Medulla oblongata (tissue), 1 donor: Measurements from ENCODE around the gene FAM216B.
"Not testable (repeated sequence)": the region's sequence is repeated elsewhere in the genome, so short reads cannot be mapped to it uniquely, and the experiment has no call there.

Source experiments
- DNase-seq: peaks from one replicate; pipeline ENCODE4 v3.0.0-alpha.2; 2015; ENCODE audit errors: extremely low spot score

The FAM216B gene

GRCh38 chr13:42780044-42780443, 1.3 kb upstream of the FAM216B start:
- no peak for DNase-seq

DNA sequence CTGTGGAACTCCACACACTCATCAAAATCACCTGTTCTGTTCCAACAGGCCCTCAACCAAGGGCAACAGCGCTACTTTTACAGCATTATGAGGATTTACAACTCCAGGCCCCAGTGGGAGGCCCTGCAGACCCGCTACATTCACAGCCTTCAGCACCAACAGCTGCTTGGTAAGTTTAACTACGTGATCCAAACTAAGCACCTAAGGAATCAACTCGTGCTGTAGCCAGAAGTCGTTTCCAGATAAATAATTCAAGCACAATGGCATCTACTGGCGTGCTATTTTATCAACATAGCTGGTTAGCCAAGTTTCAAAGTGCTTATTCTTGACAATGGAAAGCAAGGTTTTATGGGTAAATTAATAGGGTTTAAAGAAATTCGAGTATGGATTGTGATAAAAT, 5.3 kb downstream of the FAM216B start:
- no peak for DNase-seq

- DNase-seq, result no peak
Observed at GRCh38 chr13:42788601-42789000, 7.2 kb downstream of the FAM216B start.

DNA sequence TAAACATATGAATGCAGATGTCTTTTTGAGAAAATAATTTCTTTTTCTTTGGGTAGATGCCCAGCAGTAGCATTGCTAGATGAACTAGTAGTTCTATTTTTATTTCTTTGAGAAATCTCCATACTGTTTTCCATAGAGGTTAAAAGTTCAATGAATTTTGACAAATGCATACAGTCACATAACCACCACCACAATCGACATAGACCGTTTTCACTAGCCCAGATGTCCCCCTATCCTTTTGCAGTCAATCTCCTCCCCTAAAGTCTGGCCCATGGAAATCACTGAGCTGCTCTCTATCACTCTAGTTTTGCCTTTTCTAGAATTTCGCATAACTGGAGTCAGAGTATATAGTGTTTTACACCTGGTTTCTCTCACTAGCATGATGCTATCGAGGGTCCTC, 10.8 kb downstream of the FAM216B start:
- DNase-seq, result no peak

DNA sequence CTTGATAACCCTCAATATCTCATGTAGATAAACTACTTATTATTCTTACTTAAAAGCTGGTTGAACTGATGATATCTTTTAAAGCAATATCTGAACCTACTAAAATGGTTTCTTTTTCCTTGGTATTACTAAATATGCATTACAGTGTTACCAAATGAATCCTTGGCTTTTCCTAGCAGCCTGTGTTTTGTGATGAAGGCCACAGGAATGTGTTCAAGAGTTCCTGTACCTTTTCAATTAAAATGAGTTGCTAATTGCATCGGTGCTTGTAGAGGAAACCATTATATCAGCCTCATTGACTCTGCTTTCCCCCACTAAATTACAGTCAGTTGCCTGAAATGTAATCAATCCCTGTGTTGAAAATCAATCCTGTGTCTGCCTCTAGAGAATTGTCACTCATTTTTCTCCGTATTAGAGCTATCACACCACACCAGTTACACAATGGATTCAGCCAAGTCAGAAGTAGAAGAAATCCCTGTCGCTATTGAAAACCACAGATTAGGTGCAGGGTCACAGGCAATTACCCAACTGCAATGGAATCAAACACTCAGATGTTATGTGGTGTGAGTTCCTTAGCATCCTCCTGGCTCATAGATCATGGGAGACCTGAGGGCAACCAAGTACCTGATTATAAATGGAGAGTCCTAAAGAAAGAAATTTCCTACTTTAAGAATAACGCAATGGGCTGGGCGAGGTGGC, 13.3 kb downstream of the FAM216B start:
- no peak for DNase-seq

DNA sequence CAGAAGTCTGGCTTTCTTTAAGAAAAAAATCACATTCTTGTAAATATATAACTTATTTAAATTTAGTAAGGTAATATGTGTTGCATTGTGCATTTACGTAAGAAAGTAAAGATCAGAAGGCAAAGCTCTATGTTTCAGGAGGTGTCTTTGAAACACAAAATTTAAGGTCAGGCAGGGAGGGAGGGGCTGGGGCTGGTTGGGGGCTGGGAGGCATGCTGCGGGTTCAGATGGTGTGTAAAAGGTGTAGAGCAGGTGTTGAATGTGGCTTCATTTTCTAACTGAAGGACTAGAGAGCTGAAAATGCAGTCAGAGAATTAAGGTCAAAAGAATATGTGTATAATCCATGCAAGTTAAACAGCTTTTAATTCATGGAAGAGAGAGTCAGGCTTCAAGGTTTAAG, 14.3 kb downstream of the FAM216B start:
- no peak for DNase-seq

DNA sequence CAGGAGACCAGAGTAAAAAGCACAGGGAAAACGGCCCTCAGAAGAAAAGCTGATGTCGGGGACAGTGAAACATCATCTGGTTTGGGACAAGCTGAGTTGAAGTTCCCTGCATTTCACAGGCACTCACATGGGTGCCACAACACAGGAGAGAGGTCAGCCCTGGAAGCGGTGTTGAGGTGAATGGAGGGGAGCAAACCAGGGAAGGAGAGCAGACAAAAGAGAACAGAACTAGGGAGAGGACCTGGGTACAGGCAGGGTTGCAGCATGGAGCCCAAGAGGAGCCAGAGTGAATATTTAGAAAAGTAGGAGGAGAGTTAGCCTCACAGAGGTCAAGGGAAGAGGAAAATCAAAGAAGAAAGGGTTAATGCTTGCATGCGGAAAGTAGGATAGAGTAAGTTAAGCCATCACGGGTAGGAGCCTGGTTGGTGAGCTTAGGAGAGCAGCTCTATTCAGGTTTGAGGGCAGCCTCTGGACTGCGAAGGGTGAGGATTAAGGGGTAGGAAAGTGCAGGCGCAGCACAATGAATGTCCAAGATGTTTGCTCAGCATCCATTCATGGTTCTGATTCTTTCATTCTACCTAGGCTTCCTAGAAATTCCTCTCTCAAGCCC, 15.5 kb downstream of the FAM216B start:
- DNase-seq, result no peak

DNA sequence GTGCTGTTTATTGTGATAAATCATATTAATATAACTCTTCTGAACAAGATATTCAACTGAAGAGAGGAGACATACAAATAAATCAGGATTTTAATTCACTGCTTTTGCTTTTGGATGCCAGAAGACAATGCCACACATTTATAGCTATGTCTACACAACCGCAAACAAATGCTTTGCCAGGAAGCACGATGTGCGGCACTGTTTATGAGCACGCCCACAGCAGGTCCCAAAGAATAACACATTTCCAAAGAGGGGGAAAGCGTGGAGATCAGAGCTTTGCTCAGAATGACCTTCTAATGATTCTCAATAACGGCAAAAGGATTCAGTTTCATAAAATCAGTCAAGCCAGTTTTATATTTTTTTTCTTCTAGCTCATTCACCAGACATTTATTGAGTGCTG, 16.7 kb downstream of the FAM216B start:
- no peak for DNase-seq

- no peak for DNase-seq
Observed at GRCh38 chr13:42800109-42800643, 18.8 kb downstream of the FAM216B start.

DNA sequence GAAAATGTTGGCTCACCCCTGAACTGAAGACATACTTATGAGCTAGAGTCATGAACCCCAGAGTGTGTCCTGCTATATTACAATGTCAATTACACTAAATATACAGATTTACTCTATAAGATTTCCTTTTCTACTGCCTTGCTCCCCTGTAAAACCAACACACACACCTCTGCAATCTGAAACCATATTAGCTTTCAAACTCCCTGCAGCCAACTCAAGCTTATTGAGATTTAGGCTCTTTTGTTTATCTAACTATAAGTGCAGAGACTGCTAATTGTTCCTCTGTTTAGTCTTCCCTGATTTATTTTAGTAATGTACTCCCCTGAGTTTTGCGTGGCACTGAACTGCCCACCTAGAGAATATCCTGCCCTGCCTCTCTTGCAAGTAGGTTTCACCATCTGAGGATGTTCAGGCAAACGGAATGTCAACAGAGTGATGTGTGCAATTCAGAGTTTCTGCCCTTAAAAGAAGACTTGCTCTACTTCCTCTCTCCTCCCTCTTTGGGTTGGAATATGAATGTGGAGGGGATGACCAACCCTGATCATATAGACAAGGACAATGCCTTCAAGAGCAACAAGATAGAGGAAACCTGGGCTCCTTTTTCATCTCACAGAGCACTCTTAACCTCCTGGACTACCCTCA, 22.3 kb downstream of the FAM216B start:
- DNase-seq, result no peak

GRCh38 chr13:42804244-42804874, 23.0 kb downstream of the FAM216B start:
- no peak for DNase-seq

GRCh38 chr13:42807241-42807640, 25.9 kb downstream of the FAM216B start:
- no peak for DNase-seq

DNA sequence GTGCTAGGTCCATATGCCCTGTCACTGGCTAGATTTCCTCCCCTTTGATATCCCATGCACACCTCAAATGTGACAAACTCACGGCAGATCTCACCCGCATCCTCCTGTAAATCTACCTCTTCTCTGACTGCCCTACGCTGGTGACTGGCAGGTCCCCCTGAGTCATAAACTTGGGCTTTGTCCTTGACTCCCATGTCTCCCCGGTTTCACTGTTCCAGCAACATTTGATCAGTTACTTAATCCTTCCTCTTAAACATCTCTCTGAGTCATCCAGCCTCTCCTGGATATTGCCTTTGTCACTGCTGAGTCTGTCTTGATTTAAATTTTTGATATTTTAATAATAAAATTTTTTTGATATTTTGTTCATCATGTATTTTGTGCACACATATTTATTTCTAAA, 26.5 kb downstream of the FAM216B start:
- no peak for DNase-seq

DNA sequence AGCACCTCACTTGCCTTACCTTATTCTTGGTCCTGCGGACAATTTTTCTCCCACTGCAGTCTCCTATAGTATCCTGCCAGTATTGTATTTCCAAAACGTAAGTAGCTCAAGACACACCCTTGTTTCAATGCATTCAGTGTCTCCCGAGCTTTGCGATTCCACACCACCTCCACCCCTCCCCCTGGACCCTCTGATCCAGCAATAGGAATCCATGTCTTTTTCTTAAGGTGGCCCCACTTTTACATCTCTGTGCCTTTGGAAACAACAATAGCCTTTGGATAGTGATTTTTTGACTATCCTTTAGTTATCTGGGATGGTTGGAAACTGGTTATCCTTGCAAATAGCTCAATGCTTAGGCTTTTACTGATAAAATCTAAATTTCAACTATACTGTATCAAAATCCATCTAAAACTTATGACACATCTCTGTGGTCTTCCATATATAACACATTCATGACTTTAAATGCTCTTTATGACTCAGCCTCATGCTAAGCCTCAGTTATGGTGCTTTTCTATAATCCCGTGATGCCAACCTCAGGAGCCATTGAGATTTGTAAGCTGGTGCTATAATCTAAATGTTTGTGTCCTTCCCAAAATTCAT, 27.1 kb downstream of the FAM216B start:
- no peak for DNase-seq

DNA sequence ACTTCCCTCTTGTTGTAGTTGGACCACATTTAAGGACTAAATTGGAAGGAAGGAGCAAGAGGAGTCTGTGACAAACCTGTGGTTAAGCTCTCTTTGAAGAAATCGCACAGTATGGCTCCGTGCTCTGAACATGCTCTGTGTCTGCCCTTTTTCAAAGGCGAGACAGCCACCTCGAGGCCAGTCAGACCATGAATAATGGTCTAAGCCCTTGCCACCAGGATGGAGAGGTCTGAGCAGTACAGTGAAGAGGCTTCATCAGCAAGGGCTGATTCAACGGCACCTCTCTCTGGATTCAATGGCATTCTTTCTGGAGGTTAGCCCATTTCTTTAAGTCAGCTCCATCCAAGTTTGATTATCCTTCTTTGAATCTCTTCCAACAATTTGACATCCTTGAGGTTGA, 30.9 kb downstream of the FAM216B start:
- DNase-seq, result no peak

DNA sequence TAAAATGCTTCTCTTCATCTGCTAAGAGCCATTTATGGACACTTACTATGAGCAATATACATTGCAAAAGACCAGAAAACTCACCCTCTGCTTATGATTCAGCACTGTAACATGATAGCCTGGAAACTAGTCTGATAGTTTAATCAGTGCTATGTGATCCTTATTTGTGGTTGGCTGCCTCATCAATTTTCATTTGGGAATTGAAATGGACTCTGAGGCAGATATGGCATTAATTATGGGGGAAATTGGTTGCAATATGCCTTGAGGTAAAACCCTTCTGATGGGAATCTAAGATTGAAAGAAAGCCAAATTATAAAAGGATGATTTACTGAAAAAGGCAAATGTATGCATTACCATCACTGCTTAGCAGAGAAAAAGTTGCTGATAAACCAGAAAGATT, 33.5 kb downstream of the FAM216B start:
- DNase-seq, result no peak

DNA sequence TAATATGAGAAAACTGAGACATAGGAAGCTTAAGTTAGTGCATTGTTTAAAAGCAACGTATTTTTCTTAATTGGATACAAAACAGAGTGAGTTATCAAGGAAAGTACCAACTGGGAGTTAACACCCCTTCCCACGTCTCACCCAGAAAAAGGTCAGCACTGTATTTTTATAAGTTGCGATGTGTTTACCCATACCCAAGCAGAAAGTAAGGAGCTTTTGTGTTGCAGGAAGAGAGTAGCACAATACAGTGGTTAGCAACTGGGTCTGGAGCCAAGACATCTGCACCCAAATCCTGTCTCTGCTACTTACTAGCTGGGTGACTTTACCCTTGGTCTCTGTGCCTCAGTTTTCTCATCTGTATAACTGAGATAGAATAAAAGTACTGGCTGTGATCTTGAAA, 34.3 kb downstream of the FAM216B start:
- no peak for DNase-seq

DNA sequence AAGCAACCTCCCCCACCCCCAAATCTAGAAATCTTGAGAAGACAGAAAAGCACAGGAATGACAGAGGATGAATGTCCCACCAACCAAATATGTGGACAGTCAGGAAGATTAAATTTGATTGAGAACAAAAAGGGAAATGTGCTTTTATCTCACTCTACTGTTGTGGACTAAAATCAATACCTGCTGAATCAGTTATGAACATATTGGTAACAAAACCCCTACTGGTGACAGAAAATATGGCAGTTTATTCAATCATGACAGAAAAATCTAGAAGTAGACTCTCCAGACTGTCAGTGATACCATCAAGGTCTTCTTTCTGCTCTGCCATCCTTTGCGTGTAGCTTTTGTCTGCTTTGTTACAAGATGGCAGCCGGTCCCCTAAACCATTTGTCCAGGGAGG, 35.2 kb downstream of the FAM216B start:
- no peak for DNase-seq

GRCh38 chr13:42819687-42820086, 38.3 kb downstream of the FAM216B start:
- not testable (repeated sequence) for DNase-seq

DNA sequence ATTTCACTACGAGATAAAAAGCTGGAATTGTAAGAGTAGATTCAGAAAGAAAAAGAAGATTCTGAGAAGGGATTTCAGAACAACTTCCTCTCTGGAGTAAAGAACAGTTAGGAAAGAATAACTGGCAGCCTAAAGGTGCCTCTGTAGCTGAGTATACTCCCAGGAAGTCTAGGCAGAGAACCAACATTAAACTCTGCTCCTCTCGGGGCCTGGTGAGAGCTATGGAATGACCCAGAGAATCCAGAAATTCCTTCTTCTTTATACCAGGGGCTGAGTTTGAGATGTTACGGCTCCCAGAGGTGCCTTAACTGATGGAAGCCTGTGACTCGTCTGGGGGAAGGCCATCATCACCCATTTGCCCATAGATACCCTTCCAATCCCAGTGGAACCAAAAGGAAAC, 39.1 kb downstream of the FAM216B start:
- no peak for DNase-seq

- DNase-seq, result no peak
Observed at GRCh38 chr13:42821437-42821836, 40.1 kb downstream of the FAM216B start.
